KG1 (cell line): ENCODE data around the gene GPC3.
"Not testable (repeated sequence)": the region's sequence is repeated elsewhere in the genome, so short reads cannot be mapped to it uniquely, and the experiment has no call there.

ENCODE experiments used
- DNase-seq: peaks from one replicate; lab custom pipeline; 2025; lab: John Stamatoyannopoulos, UW

The GPC3 gene

GRCh38 chrX:133646719-133647116, 338.7 kb downstream of the GPC3 start:
- no peak for DNase-seq

GRCh38 chrX:133645977-133646718, 339.2 kb downstream of the GPC3 start:
- no peak for DNase-seq

- no peak for DNase-seq
These were observed 340.1 kb downstream of the GPC3 start for GRCh38 chrX:133645256-133645655.

GRCh38 chrX:133640161-133641015, 345.0 kb downstream of the GPC3 start:
- DNase-seq = no peak

- DNase-seq = no peak
These were observed 345.7 kb downstream of the GPC3 start for GRCh38 chrX:133639726-133640125.

GRCh38 chrX:133638285-133638684, 347.1 kb downstream of the GPC3 start:
- no peak for DNase-seq

- no peak for DNase-seq
These were observed 347.6 kb downstream of the GPC3 start for GRCh38 chrX:133637765-133638164.

GRCh38 chrX:133636009-133636408, 349.4 kb downstream of the GPC3 start:
- no peak for DNase-seq

GRCh38 chrX:133634416-133634815, 351.0 kb downstream of the GPC3 start:
- DNase-seq = no peak

GRCh38 chrX:133633950-133634349, 351.4 kb downstream of the GPC3 start:
- no peak for DNase-seq

- DNase-seq = no peak
These were observed 352.2 kb downstream of the GPC3 start for GRCh38 chrX:133633162-133633561.

GRCh38 chrX:133630362-133630761, 355.0 kb downstream of the GPC3 start:
- no peak for DNase-seq

- DNase-seq = no peak
These were observed 357.7 kb downstream of the GPC3 start for GRCh38 chrX:133627673-133628072.

- not testable (repeated sequence) for DNase-seq
These were observed 364.0 kb downstream of the GPC3 start for GRCh38 chrX:133621384-133621783.

GRCh38 chrX:133611676-133612075, 373.7 kb downstream of the GPC3 start:
- no peak for DNase-seq

- no peak for DNase-seq
These were observed 375.3 kb downstream of the GPC3 start for GRCh38 chrX:133610056-133610455.

GRCh38 chrX:133609166-133609565, 376.2 kb downstream of the GPC3 start:
- no peak for DNase-seq

GRCh38 chrX:133608406-133608805, 377.0 kb downstream of the GPC3 start:
- DNase-seq = no peak

GRCh38 chrX:133607419-133608348, 377.7 kb downstream of the GPC3 start:
- DNase-seq = no peak

- no peak for DNase-seq
These were observed 378.4 kb downstream of the GPC3 start for GRCh38 chrX:133606990-133607389.

GRCh38 chrX:133604801-133605200, 380.6 kb downstream of the GPC3 start:
- DNase-seq = no peak

- DNase-seq = no peak
These were observed 382.5 kb downstream of the GPC3 start for GRCh38 chrX:133602881-133603280.
